ENCODE measurements around the gene TBC1D8.

GRCh38 chr2:101108357-101108756 is 42.8 kb downstream of the TBC1D8 start:
- TF ChIP-seq, protein P1, sequence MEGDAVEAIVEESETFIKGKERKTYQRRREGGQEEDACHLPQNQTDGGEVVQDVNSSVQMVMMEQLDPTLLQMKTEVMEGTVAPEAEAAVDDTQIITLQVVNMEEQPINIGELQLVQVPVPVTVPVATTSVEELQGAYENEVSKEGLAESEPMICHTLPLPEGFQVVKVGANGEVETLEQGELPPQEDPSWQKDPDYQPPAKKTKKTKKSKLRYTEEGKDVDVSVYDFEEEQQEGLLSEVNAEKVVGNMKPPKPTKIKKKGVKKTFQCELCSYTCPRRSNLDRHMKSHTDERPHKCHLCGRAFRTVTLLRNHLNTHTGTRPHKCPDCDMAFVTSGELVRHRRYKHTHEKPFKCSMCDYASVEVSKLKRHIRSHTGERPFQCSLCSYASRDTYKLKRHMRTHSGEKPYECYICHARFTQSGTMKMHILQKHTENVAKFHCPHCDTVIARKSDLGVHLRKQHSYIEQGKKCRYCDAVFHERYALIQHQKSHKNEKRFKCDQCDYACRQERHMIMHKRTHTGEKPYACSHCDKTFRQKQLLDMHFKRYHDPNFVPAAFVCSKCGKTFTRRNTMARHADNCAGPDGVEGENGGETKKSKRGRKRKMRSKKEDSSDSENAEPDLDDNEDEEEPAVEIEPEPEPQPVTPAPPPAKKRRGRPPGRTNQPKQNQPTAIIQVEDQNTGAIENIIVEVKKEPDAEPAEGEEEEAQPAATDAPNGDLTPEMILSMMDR (IDR thresholded peaks at IDR 0.05; ENCODE audit: low read depth, low read length, poor library complexity, severe bottlenecking): no peak
- TF ChIP-seq EZH2phosphoT487 (IDR thresholded peaks at IDR 0.05; ENCODE audit: borderline replicate concordance, low read length): no peak

Measured in DOHH2 (cell line).